ENCODE measurements around the gene STAM.

GRCh38 chr10:17644485-17644943 lies 563 bp downstream of the STAM start:
- TF ChIP-seq ELF4 (IDR thresholded peaks at IDR 0.05) (no peak), NFRKB (IDR thresholded peaks at IDR 0.05) (no peak), FOXK2 (IDR thresholded peaks at IDR 0.05) (no peak), SP1 (IDR thresholded peaks at IDR 0.05) (no peak)

Measured in HEK293T (cell line).